Adrenal gland (tissue), 5 donors: Measurements from ENCODE around the gene TSPAN10.

Experiments used
- POLR2A ChIP-seq, 2 donors: fragments of 450-650 bp; IDR thresholded peaks; one replicate each; pipeline ENCODE4 v1.6.1; 2017; ENCODE audit warnings: antibody characterized with exemption in 2 of 2, mild to moderate bottlenecking in 2 of 2, moderate library complexity in 1 of 2
- TF ChIP-seq, protein P1 (sequence below), 6 experiments: fragments of 450-650 bp in 4 of 6; fragments of 200-600 bp in 2 of 6; sonication (generic) in 1 of 6; IDR thresholded peaks; 1 replicate in 5 of 6; 2 replicates in 1 of 6; pipeline versions ENCODE4 v1.5.1 to v1.8.0; 2016 to 2021; ENCODE audit warnings: antibody characterized with exemption in 6 of 6, mild to moderate bottlenecking in 2 of 6, moderate library complexity in 1 of 6
- donor health status: DM: no; HTN: no; CAD: no.

GRCh38 chr17:81638683-81639082 lies 1.7 kb downstream of the TSPAN10 start:
- TF ChIP-seq, protein P1, sequence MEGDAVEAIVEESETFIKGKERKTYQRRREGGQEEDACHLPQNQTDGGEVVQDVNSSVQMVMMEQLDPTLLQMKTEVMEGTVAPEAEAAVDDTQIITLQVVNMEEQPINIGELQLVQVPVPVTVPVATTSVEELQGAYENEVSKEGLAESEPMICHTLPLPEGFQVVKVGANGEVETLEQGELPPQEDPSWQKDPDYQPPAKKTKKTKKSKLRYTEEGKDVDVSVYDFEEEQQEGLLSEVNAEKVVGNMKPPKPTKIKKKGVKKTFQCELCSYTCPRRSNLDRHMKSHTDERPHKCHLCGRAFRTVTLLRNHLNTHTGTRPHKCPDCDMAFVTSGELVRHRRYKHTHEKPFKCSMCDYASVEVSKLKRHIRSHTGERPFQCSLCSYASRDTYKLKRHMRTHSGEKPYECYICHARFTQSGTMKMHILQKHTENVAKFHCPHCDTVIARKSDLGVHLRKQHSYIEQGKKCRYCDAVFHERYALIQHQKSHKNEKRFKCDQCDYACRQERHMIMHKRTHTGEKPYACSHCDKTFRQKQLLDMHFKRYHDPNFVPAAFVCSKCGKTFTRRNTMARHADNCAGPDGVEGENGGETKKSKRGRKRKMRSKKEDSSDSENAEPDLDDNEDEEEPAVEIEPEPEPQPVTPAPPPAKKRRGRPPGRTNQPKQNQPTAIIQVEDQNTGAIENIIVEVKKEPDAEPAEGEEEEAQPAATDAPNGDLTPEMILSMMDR (IDR thresholded peaks at IDR 0.05), result no peak
- no peak for TF ChIP-seq POLR2A (IDR thresholded peaks at IDR 0.05)
